HepG2 (cell line): ENCODE measurements around the gene ASTN2. TPM values are rescaled to one million over a fixed set of nuclear protein-coding genes. Genes with fewer than 3 reads are reported as not detected.

Experiments
- ATAC-seq: fragments of 200-7000 bp; cut with Tn5 transposase; 3 replicates; pipeline ENCODE4 v1.9.1; 2020; ENCODE audit warnings: mild to moderate bottlenecking, moderate library complexity
- BruUV-seq: library from RNA; stranded (reverse); fragments of 400-500 nt; replicated peaks from 2 replicates; lab custom pipeline; 2021; lab: Mats Ljungman, UMichigan
- CTCF ChIA-PET: fragments of 300-600 bp; formaldehyde crosslinking; extraction: SDS; loops from one replicate; lab custom pipeline; 2021; ENCODE audit warnings: low total read pairs, inconsistent platforms, low intra/inter-chr PET ratio; lab: Yijun Ruan, JAX
- POLR2A ChIA-PET: fragments of 350-600 bp; sonication (Branson Sonifier 250); formaldehyde crosslinking; loops from one replicate; lab custom pipeline; 2020; ENCODE audit warnings: antibody characterized with exemption, inconsistent platforms; lab: Yijun Ruan, JAX
- DNase-seq: peaks from one replicate; pipeline ENCODE4 v3.0.0-alpha.2; 2015; ENCODE audit warnings: low spot score
- FAIRE-seq: peaks from 3 replicates; lab custom pipeline; 2011; peaks lifted over from hg19 to GRCh38; lab: Jason Lieb, UNC
- H2AFZ ChIP-seq: one replicate; pipeline ENCODE4 v1.6.1; 2011; ENCODE audit warnings: low read length, inconsistent platforms
- H3K27ac ChIP-seq: fragments of 300-600 bp; 3 replicates; pipeline ENCODE4 v1.8.0; 2011; ENCODE audit warnings: mixed run types, mild to moderate bottlenecking, mixed read lengths, low read length, inconsistent platforms; ENCODE audit not compliant: insufficient read depth; ENCODE audit errors: extremely low read length
- H3K27me3 ChIP-seq, 2 experiments: fragments of 200-600 bp in 1 of 2; 2 replicates in 1 of 2; 3 replicates in 1 of 2; pipeline versions ENCODE4 v1.6.0 to v1.8.0; 2011; ENCODE audit warnings: low read length in 2 of 2, mild to moderate bottlenecking in 2 of 2, moderate library complexity in 2 of 2, inconsistent platforms in 1 of 2; ENCODE audit not compliant: insufficient read depth in 2 of 2, control insufficient read depth in 1 of 2
- H3K36me3 ChIP-seq, 2 experiments: fragments of 200-600 bp in 1 of 2; replicated peaks in 1 of 2; 2 replicates in 1 of 2; 3 replicates in 1 of 2; pipeline versions ENCODE4 v1.5.1 to v1.8.0; 2011; ENCODE audit warnings: low read length in 2 of 2, inconsistent platforms in 1 of 2; ENCODE audit not compliant: insufficient read depth in 2 of 2, control insufficient read depth in 1 of 2
- H3K4me1 ChIP-seq: 2 replicates; pipeline ENCODE4 v1.5.1; 2012; ENCODE audit warnings: low read length, inconsistent platforms; ENCODE audit not compliant: insufficient read depth
- H3K4me2 ChIP-seq: 2 replicates; pipeline ENCODE4 v1.6.0; 2011; ENCODE audit warnings: low read depth, low read length, inconsistent platforms
- H3K4me3 ChIP-seq, 3 experiments: fragments of 200-600 bp in 1 of 3; sonication (generic), shearing (Covaris generic) in 1 of 3; replicated peaks in 1 of 3; 2 replicates each; pipeline ENCODE4 v1.5.1; 2011 to 2016; ENCODE audit warnings: low read length in 3 of 3, inconsistent platforms in 2 of 3, low read depth in 2 of 3, mild to moderate bottlenecking in 2 of 3, control low read depth in 1 of 3, mixed read lengths in 1 of 3; ENCODE audit not compliant: insufficient read depth in 1 of 3
- H3K79me2 ChIP-seq: one replicate; pipeline ENCODE4 v1.6.1; 2011; ENCODE audit warnings: low read length, inconsistent platforms; ENCODE audit not compliant: insufficient read depth
- H3K9ac ChIP-seq: 2 replicates; pipeline ENCODE4 v1.6.0; 2011; ENCODE audit warnings: mild to moderate bottlenecking, low read depth, low read length, inconsistent platforms; ENCODE audit not compliant: insufficient read depth
- H3K9me3 ChIP-seq: 2 replicates; pipeline ENCODE4 v1.5.1; 2012; ENCODE audit warnings: mild to moderate bottlenecking, low read length
- H4K20me1 ChIP-seq: 2 replicates; pipeline ENCODE4 v1.6.0; 2011; ENCODE audit warnings: inconsistent platforms, mild to moderate bottlenecking, low read length, moderate library complexity; ENCODE audit not compliant: insufficient read depth
- ELK4 ChIP-seq: sonication (generic); formaldehyde crosslinking; IDR thresholded peaks from 2 replicates; pipeline ENCODE4 v1.9.0; 2021; ENCODE audit warnings: missing genetic modification reagents, borderline replicate concordance
- ETV5 ChIP-seq: IDR thresholded peaks from 2 replicates; pipeline ENCODE4 v1.6.1; 2018; ENCODE audit warnings: missing biosample characterization, missing genetic modification reagents, inconsistent platforms, borderline replicate concordance
- FOSL2 ChIP-seq: sonication (generic); formaldehyde crosslinking; IDR thresholded peaks from 2 replicates; pipeline ENCODE4 v1.4.0; 2020; ENCODE audit warnings: missing genetic modification reagents
- FOXJ3 ChIP-seq: sonication (generic); formaldehyde crosslinking; IDR thresholded peaks from 2 replicates; pipeline ENCODE4 v1.4.0; 2020; ENCODE audit warnings: missing genetic modification reagents, mild to moderate bottlenecking, borderline replicate concordance
- KDM5B ChIP-seq: sonication (generic); formaldehyde crosslinking; IDR thresholded peaks from 2 replicates; pipeline ENCODE4 v1.4.0; 2020; ENCODE audit warnings: missing genetic modification reagents, mild to moderate bottlenecking, borderline replicate concordance
- NFIB ChIP-seq: sonication (generic); formaldehyde crosslinking; IDR thresholded peaks from 2 replicates; pipeline ENCODE4 v1.9.0; 2021; ENCODE audit warnings: missing genetic modification reagents, mild to moderate bottlenecking, borderline replicate concordance
- NFKBIZ ChIP-seq: IDR thresholded peaks from 2 replicates; pipeline ENCODE4 v1.6.1; 2018; ENCODE audit warnings: missing genetic modification reagents, missing compliant biosample characterization
- PRMT3 ChIP-seq: sonication (generic); formaldehyde crosslinking; IDR thresholded peaks from 2 replicates; pipeline ENCODE4 v1.8.1; 2022; ENCODE audit warnings: low read depth, mild to moderate bottlenecking, moderate library complexity, missing genetic modification reagents, borderline replicate concordance
- RARA ChIP-seq: IDR thresholded peaks from 2 replicates; pipeline ENCODE4 v1.6.1; 2016; ENCODE audit warnings: missing genetic modification reagents, missing compliant biosample characterization
- THYN1 ChIP-seq: sonication (generic); formaldehyde crosslinking; IDR thresholded peaks from 2 replicates; pipeline ENCODE4 v1.8.1; 2023; ENCODE audit warnings: low read depth, mild to moderate bottlenecking, moderate library complexity, missing genetic modification reagents, borderline replicate concordance
- ZBTB43 ChIP-seq: sonication (generic); formaldehyde crosslinking; conservative IDR thresholded peaks from 2 replicates; pipeline ENCODE4 v1.4.0; 2020; ENCODE audit warnings: missing genetic modification reagents
- ZNF121 ChIP-seq: sonication (generic); formaldehyde crosslinking; IDR thresholded peaks from 2 replicates; pipeline ENCODE4 v1.5.0; 2020; ENCODE audit warnings: mild to moderate bottlenecking, missing genetic modification reagents
- ZNF503 ChIP-seq: sonication (generic); formaldehyde crosslinking; IDR thresholded peaks from 2 replicates; pipeline ENCODE4 v1.4.0; 2020; ENCODE audit warnings: missing genetic modification reagents
- ZNF563 ChIP-seq: sonication (generic); formaldehyde crosslinking; IDR thresholded peaks from 2 replicates; pipeline ENCODE4 v1.8.0; 2022; ENCODE audit warnings: mild to moderate bottlenecking, moderate library complexity, missing genetic modification reagents
- WGBS: methylation state at CpG from one replicate; pipeline ENCODE4 v1.1.6; 2017; ENCODE audit warnings: low lambda C conversion rate; 5-methylcytosine and 5-hydroxymethylcytosine counted together
- in situ Hi-C: cut with HindIII; loops from 2 replicates; pipeline ENCODE4 v1.10.0; 2017; ENCODE audit warnings: low pct_unique_long_range_greater_than_20kb; ENCODE audit not compliant: extremely low pct_ligation_motif_present
- intact Hi-C: fragments of 100-400 bp; cut with micrococcal nuclease; formaldehyde crosslinking; loops from one replicate; pipeline ENCODE4 v1.10.0; 2022; ENCODE audit not compliant: unreplicated experiment
- polyA plus RNA-seq, 8 experiments: library from polyadenylated mRNA; depleted of rRNA in 3 of 8; stranded (reverse) in 7 of 8; unstranded in 1 of 8; fragments of >200 nt; fragmentation: Illumina TruSeq in 4 of 8; extraction: Trizol in 4 of 8; gene quantifications; 2 replicates each; pipeline versions ENCODE4 v1.2.1 to v1.2.3, GENCODE V29; 2011 to 2016; ENCODE audit warnings: low read depth in 4 of 8, missing spikeins in 1 of 8, mixed read lengths in 1 of 8; ENCODE audit not compliant: insufficient read depth in 1 of 8
- total RNA-seq, 5 experiments: library from RNA; depleted of rRNA; stranded (reverse); fragments of >200 nt; fragmentation: Illumina TruSeq; extraction: Trizol; gene quantifications; 2 replicates each; pipeline ENCODE4 v1.2.3, GENCODE V29; 2016; ENCODE audit warnings: low read depth in 1 of 5
- TF ChIP-seq, protein P1 (sequence below): IDR thresholded peaks from 2 replicates; pipeline ENCODE4 v1.6.1; 2016; ENCODE audit warnings: mild to moderate bottlenecking
- TF ChIP-seq, protein P2 (sequence below): sonication (generic); formaldehyde crosslinking; IDR thresholded peaks from 2 replicates; pipeline ENCODE4 v1.4.0; 2020; ENCODE audit warnings: missing genetic modification reagents

The ASTN2 gene
- total and polyA plus RNA-seq, 2 of the 13 experiments (the other 11 are each of a cell fraction or from before 2014, with no cell fraction given): 5.2 to 13.5 TPM

DNA sequence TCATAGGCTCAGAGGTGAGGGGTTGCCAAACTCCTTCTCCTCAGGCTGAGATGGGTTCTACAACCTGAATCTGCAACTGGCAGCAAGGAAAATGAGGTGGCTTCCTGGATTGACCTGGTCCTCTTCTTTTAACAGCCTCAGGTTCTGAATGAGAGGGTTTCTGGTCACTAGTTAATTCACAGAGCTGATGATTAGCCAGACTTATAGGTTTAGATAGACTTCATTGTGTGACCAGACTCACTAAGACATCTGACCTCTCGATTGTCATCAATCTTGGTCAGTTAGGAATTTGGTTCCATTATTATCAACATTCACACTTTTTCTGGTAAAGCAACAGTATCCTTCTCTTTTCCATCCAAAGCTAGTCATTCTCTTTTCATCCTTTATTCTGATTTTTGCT lies 1003.4 kb downstream of the ASTN2 start:
- no peak overlapping the region for H3K27ac ChIP-seq
- H3K27me3 ChIP-seq: no peaks in the 10 kb centered on the region
- ChIA-PET CTCF (no interaction called here), POLR2A (no interaction called here)
- intact Hi-C loops (no loop called here), in situ Hi-C loops (no loop called here)
- H3K4me2 ChIP-seq: no peak overlapping the region
- H3K4me3 ChIP-seq: no peak overlapping the region
- no peaks in the 10 kb centered on the region for H3K9me3 ChIP-seq
- no peak for DNase-seq
- WGBS: 100% methylated on average over 1 of the region's 1 CpG
- BruUV-seq: no TSS peak
- no peaks in the 10 kb centered on the region for H4K20me1 ChIP-seq
- ATAC-seq: no peak
- H2AFZ ChIP-seq: no peak overlapping the region
- no peak for FAIRE-seq
- no peak overlapping the region for H3K9ac ChIP-seq
- no peaks in the 10 kb centered on the region for H3K79me2 ChIP-seq
- H3K4me1 ChIP-seq: no peaks in the 10 kb centered on the region
- no peaks in the 10 kb centered on the region for H3K36me3 ChIP-seq
- TF ChIP-seq ETV5 (CRISPR knock-in tag) (no peak), FOSL2 (no peak), NFIB (CRISPR knock-in tag) (no peak), RARA (CRISPR knock-in tag) (no peak), FOXJ3 (CRISPR knock-in tag) (no peak), ELK4 (no peak), ZNF503 (no peak), ZNF563 (CRISPR knock-in tag) (no peak), ZNF121 (CRISPR knock-in tag) (no peak), ZBTB43 (no peak), THYN1 (CRISPR knock-in tag) (no peak), KDM5B (CRISPR knock-in tag) (no peak), NFKBIZ (CRISPR knock-in tag) (no peak), PRMT3 (CRISPR knock-in tag) (no peak)
- TF ChIP-seq, protein P1, sequence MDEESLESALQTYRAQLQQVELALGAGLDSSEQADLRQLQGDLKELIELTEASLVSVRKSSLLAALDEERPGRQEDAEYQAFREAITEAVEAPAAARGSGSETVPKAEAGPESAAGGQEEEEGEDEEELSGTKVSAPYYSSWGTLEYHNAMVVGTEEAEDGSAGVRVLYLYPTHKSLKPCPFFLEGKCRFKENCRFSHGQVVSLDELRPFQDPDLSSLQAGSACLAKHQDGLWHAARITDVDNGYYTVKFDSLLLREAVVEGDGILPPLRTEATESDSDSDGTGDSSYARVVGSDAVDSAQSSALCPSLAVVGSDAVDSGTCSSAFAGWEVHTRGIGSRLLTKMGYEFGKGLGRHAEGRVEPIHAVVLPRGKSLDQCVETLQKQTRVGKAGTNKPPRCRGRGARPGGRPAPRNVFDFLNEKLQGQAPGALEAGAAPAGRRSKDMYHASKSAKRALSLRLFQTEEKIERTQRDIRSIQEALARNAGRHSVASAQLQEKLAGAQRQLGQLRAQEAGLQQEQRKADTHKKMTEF: no peak
- TF ChIP-seq, protein P2, sequence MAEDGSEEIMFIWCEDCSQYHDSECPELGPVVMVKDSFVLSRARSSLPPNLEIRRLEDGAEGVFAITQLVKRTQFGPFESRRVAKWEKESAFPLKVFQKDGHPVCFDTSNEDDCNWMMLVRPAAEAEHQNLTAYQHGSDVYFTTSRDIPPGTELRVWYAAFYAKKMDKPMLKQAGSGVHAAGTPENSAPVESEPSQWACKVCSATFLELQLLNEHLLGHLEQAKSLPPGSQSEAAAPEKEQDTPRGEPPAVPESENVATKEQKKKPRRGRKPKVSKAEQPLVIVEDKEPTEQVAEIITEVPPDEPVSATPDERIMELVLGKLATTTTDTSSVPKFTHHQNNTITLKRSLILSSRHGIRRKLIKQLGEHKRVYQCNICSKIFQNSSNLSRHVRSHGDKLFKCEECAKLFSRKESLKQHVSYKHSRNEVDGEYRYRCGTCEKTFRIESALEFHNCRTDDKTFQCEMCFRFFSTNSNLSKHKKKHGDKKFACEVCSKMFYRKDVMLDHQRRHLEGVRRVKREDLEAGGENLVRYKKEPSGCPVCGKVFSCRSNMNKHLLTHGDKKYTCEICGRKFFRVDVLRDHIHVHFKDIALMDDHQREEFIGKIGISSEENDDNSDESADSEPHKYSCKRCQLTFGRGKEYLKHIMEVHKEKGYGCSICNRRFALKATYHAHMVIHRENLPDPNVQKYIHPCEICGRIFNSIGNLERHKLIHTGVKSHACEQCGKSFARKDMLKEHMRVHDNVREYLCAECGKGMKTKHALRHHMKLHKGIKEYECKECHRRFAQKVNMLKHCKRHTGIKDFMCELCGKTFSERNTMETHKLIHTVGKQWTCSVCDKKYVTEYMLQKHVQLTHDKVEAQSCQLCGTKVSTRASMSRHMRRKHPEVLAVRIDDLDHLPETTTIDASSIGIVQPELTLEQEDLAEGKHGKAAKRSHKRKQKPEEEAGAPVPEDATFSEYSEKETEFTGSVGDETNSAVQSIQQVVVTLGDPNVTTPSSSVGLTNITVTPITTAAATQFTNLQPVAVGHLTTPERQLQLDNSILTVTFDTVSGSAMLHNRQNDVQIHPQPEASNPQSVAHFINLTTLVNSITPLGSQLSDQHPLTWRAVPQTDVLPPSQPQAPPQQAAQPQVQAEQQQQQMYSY: no peak
